Measurements from ENCODE around the gene DPP10.

- TF ChIP-seq HNF4A (conservative IDR thresholded peaks at IDR 0.05) (no peak), CTCF (IDR thresholded peaks at IDR 0.05; ENCODE audit: low read depth, low read length, missing input control) (no peak)
Observed at GRCh38 chr2:115505331-115505730, 1062.9 kb downstream of the DPP10 start.

Data from liver (tissue), 3 donors.